HCT116 (cell line): ENCODE data around the gene TACR2. TPM values are rescaled to one million over a fixed set of nuclear protein-coding genes. Genes with fewer than 3 reads are reported as not detected.

Source experiments
- ATAC-seq: fragments of 200-7000 bp; cut with Tn5 transposase; 2 replicates; pipeline ENCODE4 v1.9.1; 2020; ENCODE audit warnings: mild to moderate bottlenecking, moderate library complexity
- BruUV-seq: library from RNA; stranded (reverse); fragments of 400-500 nt; replicated peaks from 2 replicates; lab custom pipeline; 2021; lab: Mats Ljungman, UMichigan
- CTCF ChIA-PET: fragments of 300-600 bp; sonication (Branson Sonifier 250); formaldehyde crosslinking; loops from one replicate; lab custom pipeline; 2021; ENCODE audit warnings: antibody characterized with exemption; lab: Charles Lee
- POLR2A ChIA-PET: fragments of 300-600, 350-600 bp; sonication (Branson Sonifier 250); formaldehyde crosslinking; loops from one replicate; lab custom pipeline; 2021; ENCODE audit warnings: antibody characterized with exemption; lab: Charles Lee
- RAD21 ChIA-PET, 2 experiments: fragments of 300-600 bp; sonication (Branson Sonifier 250); formaldehyde crosslinking; loops; one replicate each; lab custom pipeline; 2023; ENCODE audit warnings: low total read pairs in 2 of 2; ENCODE audit not compliant: uncharacterized antibody in 2 of 2, unreplicated experiment in 2 of 2, low non-redundant PET in 1 of 2; lab: Charles Lee
- DNase-seq: peaks from one replicate; pipeline ENCODE4 v3.0.0-alpha.2; 2010; ENCODE audit warnings: low read depth, low spot score
- H2AFZ ChIP-seq: fragments of 200-600 bp; shearing (Covaris generic), sonication (generic); 2 replicates; pipeline ENCODE4 v1.6.1; 2017; ENCODE audit warnings: low read depth, mixed run types, mixed read lengths, antibody characterized with exemption, low read length; ENCODE audit not compliant: poor library complexity, severe bottlenecking
- H3K27ac ChIP-seq: 2 replicates; pipeline ENCODE4 v1.5.1; 2012; ENCODE audit warnings: low read depth, low read length
- H3K27me3 ChIP-seq: fragments of 200-600 bp; sonication (generic); 2 replicates; pipeline ENCODE4 v1.6.1; 2016; ENCODE audit warnings: mixed run types, low read length, mixed read lengths; ENCODE audit not compliant: insufficient read depth
- H3K36me3 ChIP-seq, 2 experiments: fragments of 200-500 bp in 1 of 2; fragments of 200-600 bp in 1 of 2; sonication (Bioruptor generic) in 1 of 2; sonication (generic) in 1 of 2; 2 replicates each; pipeline versions ENCODE4 v1.5.1 to v1.6.1; 2014 to 2016; ENCODE audit warnings: low read length in 2 of 2, inconsistent platforms in 1 of 2, mixed read lengths in 1 of 2, mixed run types in 1 of 2; ENCODE audit not compliant: insufficient read depth in 2 of 2, control insufficient read depth in 1 of 2
- H3K4me1 ChIP-seq, 2 experiments: fragments of 200-600 bp in 1 of 2; sonication (generic) in 1 of 2; 2 replicates each; pipeline versions ENCODE4 v1.5.1 to v1.6.1; 2012 to 2017; ENCODE audit warnings: low read length in 2 of 2, inconsistent platforms in 1 of 2, mild to moderate bottlenecking in 1 of 2, mixed read lengths in 1 of 2, mixed run types in 1 of 2, moderate library complexity in 1 of 2; ENCODE audit not compliant: insufficient read depth in 2 of 2, control insufficient read depth in 1 of 2
- H3K4me2 ChIP-seq: fragments of 200-600 bp; sonication (generic); 2 replicates; pipeline ENCODE4 v1.6.1; 2017; ENCODE audit warnings: mixed run types, low read length, mixed read lengths
- H3K4me3 ChIP-seq, 2 experiments: fragments of 200-600 bp in 1 of 2; sonication (generic) in 1 of 2; replicated peaks in 1 of 2; 2 replicates each; pipeline ENCODE4 v1.5.1; 2011 to 2016; ENCODE audit warnings: low read length in 2 of 2, control low read depth in 1 of 2, low read depth in 1 of 2, mild to moderate bottlenecking in 1 of 2, mixed read lengths in 1 of 2, mixed run types in 1 of 2
- H3K79me2 ChIP-seq: fragments of 200-600 bp; sonication (generic); 2 replicates; pipeline ENCODE4 v1.6.1; 2017; ENCODE audit warnings: mild to moderate bottlenecking, mixed run types, low read length, moderate library complexity, mixed read lengths; ENCODE audit not compliant: insufficient read depth
- H3K9ac ChIP-seq: fragments of 200-600 bp; sonication (generic); 2 replicates; pipeline ENCODE4 v1.6.1; 2016; ENCODE audit warnings: low read length, mixed read lengths
- H3K9me2 ChIP-seq: fragments of 200-600 bp; sonication (generic), shearing (Covaris generic); 2 replicates; pipeline ENCODE4 v1.6.1; 2017; ENCODE audit warnings: mixed run types, mild to moderate bottlenecking, moderate library complexity; ENCODE audit not compliant: insufficient read depth
- H3K9me3 ChIP-seq, 2 experiments: fragments of 200-500 bp in 1 of 2; fragments of 200-600 bp in 1 of 2; sonication (Bioruptor generic) in 1 of 2; sonication (generic) in 1 of 2; 2 replicates each; pipeline ENCODE4 v1.6.1; 2014 to 2017; ENCODE audit warnings: low read length in 2 of 2, mixed read lengths in 2 of 2, inconsistent platforms in 1 of 2, low read depth in 1 of 2, mild to moderate bottlenecking in 1 of 2, mixed run types in 1 of 2, moderate library complexity in 1 of 2; ENCODE audit not compliant: control insufficient read depth in 1 of 2, insufficient read depth in 1 of 2
- H4K20me1 ChIP-seq: fragments of 200-600 bp; sonication (generic), shearing (Covaris generic); 2 replicates; pipeline ENCODE4 v1.6.1; 2017; ENCODE audit warnings: mixed run types, mild to moderate bottlenecking, moderate library complexity; ENCODE audit not compliant: insufficient read depth
- CEBPB ChIP-seq: IDR thresholded peaks from 2 replicates; pipeline ENCODE4 v1.6.1; 2012; ENCODE audit warnings: low read depth
- CTCF ChIP-seq, 3 experiments: fragments of 200-600 bp in 1 of 3; sonication (generic) in 1 of 3; IDR thresholded peaks in 2 of 3; conservative IDR thresholded peaks in 1 of 3; 2 replicates each; pipeline ENCODE4 v1.5.1; 2012 to 2017; ENCODE audit warnings: low read depth in 2 of 3, low read length in 2 of 3, antibody characterized with exemption in 1 of 3, borderline replicate concordance in 1 of 3, control low read depth in 1 of 3, mild to moderate bottlenecking in 1 of 3, mixed read lengths in 1 of 3, mixed run types in 1 of 3, moderate library complexity in 1 of 3; ENCODE audit not compliant: insufficient read depth in 1 of 3
- ELF1 ChIP-seq: IDR thresholded peaks from 2 replicates; pipeline ENCODE4 v1.6.1; 2012; ENCODE audit warnings: low read depth, borderline replicate concordance
- EZH2 ChIP-seq: fragments of 200-600 bp; sonication (generic); IDR thresholded peaks from 2 replicates; pipeline ENCODE4 v1.6.1; 2017; ENCODE audit warnings: antibody characterized with exemption, mixed run types
- FOSL1 ChIP-seq: IDR thresholded peaks from 2 replicates; pipeline ENCODE4 v1.6.1; 2012; ENCODE audit warnings: low read depth
- MAX ChIP-seq: IDR thresholded peaks from 2 replicates; pipeline ENCODE4 v1.6.1; 2012
- POLR2A ChIP-seq: IDR thresholded peaks from 2 replicates; pipeline ENCODE4 v1.7.0; 2011; ENCODE audit warnings: borderline replicate concordance; ENCODE audit not compliant: insufficient read depth, insufficient read length; ENCODE audit errors: extremely low read depth
- POLR2AphosphoS5 ChIP-seq: IDR thresholded peaks from 2 replicates; pipeline ENCODE4 v1.6.1; 2011; ENCODE audit warnings: mild to moderate bottlenecking, low read depth, low read length, moderate library complexity
- RAD21 ChIP-seq: IDR thresholded peaks from 2 replicates; pipeline ENCODE4 v1.6.1; 2012; ENCODE audit warnings: low read depth, mild to moderate bottlenecking
- REST ChIP-seq: IDR thresholded peaks from 2 replicates; pipeline ENCODE4 v1.6.1; 2012; ENCODE audit warnings: low read depth
- SIN3A ChIP-seq: IDR thresholded peaks from 2 replicates; pipeline ENCODE4 v1.6.1; 2012; ENCODE audit warnings: low read depth
- SP1 ChIP-seq: IDR thresholded peaks from 2 replicates; pipeline ENCODE4 v1.6.1; 2012; ENCODE audit warnings: low read depth
- SRF ChIP-seq: IDR thresholded peaks from 2 replicates; pipeline ENCODE4 v1.6.1; 2012; ENCODE audit warnings: low read depth
- TCF7L2 ChIP-seq: IDR thresholded peaks from 2 replicates; pipeline ENCODE4 v1.7.0; 2011; ENCODE audit warnings: borderline replicate concordance, inconsistent platforms; ENCODE audit not compliant: insufficient read depth, insufficient read length; ENCODE audit errors: extremely low read depth
- YY1 ChIP-seq: IDR thresholded peaks from 2 replicates; pipeline ENCODE4 v1.6.1; 2011; ENCODE audit warnings: low read length, low read depth, moderate library complexity, mild to moderate bottlenecking; ENCODE audit not compliant: insufficient replicate concordance; ENCODE audit errors: extremely low read depth
- ZBTB33 ChIP-seq: IDR thresholded peaks from 2 replicates; pipeline ENCODE4 v1.6.1; 2011; ENCODE audit warnings: mild to moderate bottlenecking, low read length, moderate library complexity; ENCODE audit not compliant: insufficient replicate concordance; ENCODE audit errors: extremely low read depth
- ZFX ChIP-seq: fragments of 450-650 bp; IDR thresholded peaks from 2 replicates; pipeline ENCODE4 v1.6.1; 2017
- ZNF274 ChIP-seq: fragments of 200-500 bp; sonication (Bioruptor generic); IDR thresholded peaks from 2 replicates; pipeline ENCODE4 v1.6.1; 2014; ENCODE audit warnings: mild to moderate bottlenecking, low read depth, low read length, inconsistent platforms
- intact Hi-C: fragments of 100-400 bp; cut with micrococcal nuclease; formaldehyde crosslinking; loops from 2 replicates; pipeline ENCODE4 v1.10.0; 2022
- total RNA-seq: library from RNA; stranded (reverse); gene quantifications from one replicate; pipeline ENCODE4 v1.2.1, GENCODE V29; 2021; ENCODE audit not compliant: unreplicated experiment

The TACR2 gene
- total RNA-seq, 1 experiment from 2014 or later = not detected

GRCh38 chr10:69445041-69445440 is 28.3 kb upstream of the TACR2 start:
- no peaks in the 10 kb centered on the region for H3K27me3 ChIP-seq
- intact Hi-C loops = no loop called here
- RAD21 ChIA-PET = no interaction called here
- TF ChIP-seq YY1 (no peak), ZBTB33 (no peak), CTCF (IDR thresholded peaks at IDR 0.05 in 2 of 3, conservative IDR thresholded peaks at IDR 0.05 in 1 of 3; ENCODE audit: borderline replicate concordance in 1 of 3, insufficient read depth in 1 of 3, low read depth in 2 of 3, low read length in 2 of 3) (no peak), EZH2 (no peak), ELF1 (no peak), CEBPB (no peak), FOSL1 (no peak), REST (no peak), SIN3A (no peak), ZNF274 (no peak), SRF (no peak), POLR2AphosphoS5 (no peak), RAD21 (no peak), MAX (no peak), TCF7L2 (no peak), POLR2A (no peak), ZFX (no peak), SP1 (no peak)
- TF ChIP-seq, all 23 proteins: peak for 0
- no peak for ATAC-seq
- no peak overlapping the region for H2AFZ ChIP-seq
- H3K4me3 ChIP-seq = no peak overlapping the region
- no peaks in the 10 kb centered on the region for H4K20me1 ChIP-seq
- ChIA-PET POLR2A (no interaction called here), CTCF (interaction anchor here (1.8 kb wide), 1 partner anchor 37 kb away, joined by 5 read pairs; no protein-coding TSS in a partner anchor)
- H3K9me2 ChIP-seq = no peaks in the 10 kb centered on the region
- no peak overlapping the region for H3K27ac ChIP-seq
- H3K9me3 ChIP-seq = no peaks in the 10 kb centered on the region
- no peaks in the 10 kb centered on the region for H3K36me3 ChIP-seq
- no TSS peak for BruUV-seq
- H3K4me2 ChIP-seq = peak overlapping the region; percentile 67
- H3K9ac ChIP-seq = 0 out of 2 replicates have a peak overlapping the region, but pooled peaks have one; percentile 14
- peaks cover 24 to 59% of the 10 kb centered on the region in 2 experiments for H3K4me1 ChIP-seq
- no peak for DNase-seq
- H3K79me2 ChIP-seq = no peaks in the 10 kb centered on the region
